Chondrocyte (in vitro differentiated cells): Measurements from ENCODE around the gene TMPRSS3. TPM values are rescaled to one million over a fixed set of nuclear protein-coding genes. Genes with fewer than 3 reads are reported as not detected.

ENCODE experiments used
- DNase-seq: peaks from one replicate; pipeline ENCODE4 v3.0.0; 2021; ENCODE audit warnings: mixed read lengths, low spot score
- H3K27ac Mint-ChIP-seq: one replicate; pipeline ENCODE4 v1.8.0; 2021; ENCODE audit warnings: mild to moderate bottlenecking, moderate library complexity, mixed read lengths; ENCODE audit not compliant: unreplicated experiment
- H3K27me3 Mint-ChIP-seq: 2 replicates; pipeline ENCODE4 v1.8.0; 2021; ENCODE audit warnings: low read depth, mixed read lengths
- H3K36me3 Mint-ChIP-seq: 2 replicates; pipeline ENCODE4 v1.8.0; 2021; ENCODE audit warnings: low read depth, mixed read lengths
- H3K4me1 Mint-ChIP-seq: 2 replicates; pipeline ENCODE4 v1.8.0; 2021; ENCODE audit warnings: low read depth, mild to moderate bottlenecking, mixed read lengths
- H3K4me3 Mint-ChIP-seq: one replicate; pipeline ENCODE4 v1.8.0; 2021; ENCODE audit warnings: mild to moderate bottlenecking, moderate library complexity, mixed read lengths; ENCODE audit not compliant: unreplicated experiment
- H3K9me3 Mint-ChIP-seq: 2 replicates; pipeline ENCODE4 v1.8.0; 2021; ENCODE audit warnings: low read depth, mixed read lengths
- total RNA-seq: library from RNA; stranded (reverse); gene quantifications from 3 replicates; pipeline ENCODE4 v1.2.1, GENCODE V29; 2021
- TF ChIP-seq, protein P1 (sequence below): fragments of 200-600 bp; sonication (generic); IDR thresholded peaks from 2 replicates; pipeline ENCODE4 v1.5.0; 2021; ENCODE audit warnings: antibody characterized with exemption, mild to moderate bottlenecking, moderate library complexity

The TMPRSS3 gene
- total RNA-seq, 1 donor from 2014 or later, result not detected

DNA sequence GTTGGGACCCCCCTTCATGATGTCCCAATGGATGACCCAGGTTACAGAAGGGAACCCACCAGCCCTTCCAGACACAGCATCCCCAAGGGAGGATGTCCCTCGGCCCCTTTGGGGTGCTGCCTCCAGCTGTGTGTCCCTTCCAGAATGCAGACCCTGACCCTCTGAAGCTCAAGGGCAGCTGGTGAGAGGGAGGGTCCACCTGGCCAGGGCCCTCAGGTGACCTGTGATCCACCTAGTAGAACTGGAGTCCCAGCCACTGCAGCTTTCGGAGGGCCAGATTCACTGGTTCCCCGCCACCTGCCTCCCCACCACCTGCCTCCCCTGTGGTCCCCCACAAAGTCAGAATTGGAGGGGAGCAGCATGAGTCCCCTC, 19.9 kb downstream of the TMPRSS3 start:
- peaks cover 22% of the 10 kb centered on the region for H3K27me3 Mint-ChIP-seq
- H3K36me3 Mint-ChIP-seq, result no peaks in the 10 kb centered on the region
- no peak overlapping the region for H3K27ac Mint-ChIP-seq
- DNase-seq, result peak; percentile 60
- H3K4me1 Mint-ChIP-seq, result no peaks in the 10 kb centered on the region
- no peak overlapping the region for H3K4me3 Mint-ChIP-seq
- TF ChIP-seq, protein P1, sequence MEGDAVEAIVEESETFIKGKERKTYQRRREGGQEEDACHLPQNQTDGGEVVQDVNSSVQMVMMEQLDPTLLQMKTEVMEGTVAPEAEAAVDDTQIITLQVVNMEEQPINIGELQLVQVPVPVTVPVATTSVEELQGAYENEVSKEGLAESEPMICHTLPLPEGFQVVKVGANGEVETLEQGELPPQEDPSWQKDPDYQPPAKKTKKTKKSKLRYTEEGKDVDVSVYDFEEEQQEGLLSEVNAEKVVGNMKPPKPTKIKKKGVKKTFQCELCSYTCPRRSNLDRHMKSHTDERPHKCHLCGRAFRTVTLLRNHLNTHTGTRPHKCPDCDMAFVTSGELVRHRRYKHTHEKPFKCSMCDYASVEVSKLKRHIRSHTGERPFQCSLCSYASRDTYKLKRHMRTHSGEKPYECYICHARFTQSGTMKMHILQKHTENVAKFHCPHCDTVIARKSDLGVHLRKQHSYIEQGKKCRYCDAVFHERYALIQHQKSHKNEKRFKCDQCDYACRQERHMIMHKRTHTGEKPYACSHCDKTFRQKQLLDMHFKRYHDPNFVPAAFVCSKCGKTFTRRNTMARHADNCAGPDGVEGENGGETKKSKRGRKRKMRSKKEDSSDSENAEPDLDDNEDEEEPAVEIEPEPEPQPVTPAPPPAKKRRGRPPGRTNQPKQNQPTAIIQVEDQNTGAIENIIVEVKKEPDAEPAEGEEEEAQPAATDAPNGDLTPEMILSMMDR, result no peak
- H3K9me3 Mint-ChIP-seq, result no peaks in the 10 kb centered on the region

DNA sequence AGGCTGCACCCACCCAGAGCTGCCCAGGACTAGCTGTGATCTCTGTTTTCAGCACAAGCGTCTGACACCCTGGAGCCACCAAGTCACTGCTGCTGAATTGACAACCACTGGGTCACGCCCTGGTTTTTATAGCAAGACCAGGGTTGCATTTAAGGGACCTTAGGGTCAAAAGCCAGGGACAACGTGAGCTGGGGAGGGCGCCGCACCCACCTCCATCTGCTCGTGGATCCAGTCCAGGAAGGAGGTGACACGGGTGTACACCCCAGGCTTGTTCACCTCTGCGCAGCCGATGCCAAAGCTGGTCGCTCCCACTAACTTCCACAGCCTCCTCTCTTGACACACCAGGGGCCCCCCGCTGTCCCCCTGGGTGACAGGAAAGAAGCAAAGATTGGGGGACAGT, 20.3 kb downstream of the TMPRSS3 start:
- H3K9me3 Mint-ChIP-seq, result no peaks in the 10 kb centered on the region
- H3K4me1 Mint-ChIP-seq, result no peaks in the 10 kb centered on the region
- H3K36me3 Mint-ChIP-seq, result no peaks in the 10 kb centered on the region
- H3K4me3 Mint-ChIP-seq, result no peak overlapping the region
- H3K27ac Mint-ChIP-seq, result no peak overlapping the region
- DNase-seq, result peak; percentile 79
- TF ChIP-seq, protein P1, result no peak
- H3K27me3 Mint-ChIP-seq, result peaks cover 26% of the 10 kb centered on the region

DNA sequence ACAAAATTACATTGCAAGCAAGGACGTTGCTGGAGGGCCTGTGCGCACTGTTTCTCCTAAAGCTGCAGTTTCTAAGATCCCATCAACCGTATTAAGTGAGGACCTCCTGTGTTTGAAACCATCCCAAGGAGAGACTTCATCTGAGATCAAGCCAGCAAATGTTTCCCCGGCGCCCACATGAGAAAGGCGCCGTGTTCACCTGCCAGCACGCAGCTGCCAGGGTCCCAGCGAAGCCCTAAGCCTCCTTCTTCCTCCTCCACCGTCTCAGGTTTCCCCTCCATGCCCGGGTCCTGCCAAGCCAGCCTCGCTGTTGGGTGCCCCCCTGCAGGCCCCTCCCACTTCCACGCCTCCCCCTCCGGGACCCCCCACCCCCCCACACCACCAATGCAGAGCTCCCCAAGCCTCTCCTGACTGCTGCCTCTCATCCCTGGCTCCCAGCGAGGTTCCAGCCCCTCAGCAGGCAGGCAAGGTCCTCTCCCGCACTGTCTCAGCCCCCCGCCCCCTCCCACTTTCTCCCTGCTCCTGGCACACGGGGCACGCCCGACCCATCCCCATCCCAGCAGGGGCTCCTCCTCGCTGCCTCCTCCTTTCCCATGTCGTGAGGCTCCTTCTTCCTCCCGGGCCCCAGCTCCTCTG, 20.9 kb downstream of the TMPRSS3 start:
- H3K9me3 Mint-ChIP-seq, result no peaks in the 10 kb centered on the region
- peaks cover 24% of the 10 kb centered on the region for H3K27me3 Mint-ChIP-seq
- no peak overlapping the region for H3K4me3 Mint-ChIP-seq
- peak; percentile 48 for DNase-seq
- no peak overlapping the region for H3K27ac Mint-ChIP-seq
- H3K4me1 Mint-ChIP-seq, result no peaks in the 10 kb centered on the region
- H3K36me3 Mint-ChIP-seq, result no peaks in the 10 kb centered on the region
- TF ChIP-seq, protein P1, result no peak

DNA sequence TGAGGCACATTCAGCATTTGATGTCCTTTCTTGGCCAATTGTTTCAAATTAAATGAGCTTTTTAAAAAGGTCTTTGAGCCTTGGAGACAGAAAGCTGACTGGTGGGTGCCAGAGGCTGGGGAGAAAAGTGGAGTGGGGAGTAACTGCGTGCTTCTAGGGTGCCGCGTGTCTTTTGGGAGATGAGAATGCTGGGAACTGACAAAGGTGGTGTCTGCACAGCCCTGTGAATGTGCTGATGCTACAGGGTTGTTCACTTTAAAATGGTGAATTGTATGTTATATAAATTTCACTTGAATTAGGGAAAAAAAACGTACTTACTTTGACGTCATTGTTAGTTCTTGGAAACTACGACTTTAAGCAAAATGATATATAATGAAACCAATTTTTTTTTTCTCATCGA, 21.4 kb downstream of the TMPRSS3 start:
- Mint-ChIP-seq H3K4me1 (no peaks in the 10 kb centered on the region), H3K36me3 (no peaks in the 10 kb centered on the region), H3K4me3 (no peak overlapping the region), H3K27ac (no peak overlapping the region), H3K9me3 (no peaks in the 10 kb centered on the region), H3K27me3 (peaks cover 24% of the 10 kb centered on the region)
- no peak for DNase-seq
- TF ChIP-seq, protein P1, result no peak

DNA sequence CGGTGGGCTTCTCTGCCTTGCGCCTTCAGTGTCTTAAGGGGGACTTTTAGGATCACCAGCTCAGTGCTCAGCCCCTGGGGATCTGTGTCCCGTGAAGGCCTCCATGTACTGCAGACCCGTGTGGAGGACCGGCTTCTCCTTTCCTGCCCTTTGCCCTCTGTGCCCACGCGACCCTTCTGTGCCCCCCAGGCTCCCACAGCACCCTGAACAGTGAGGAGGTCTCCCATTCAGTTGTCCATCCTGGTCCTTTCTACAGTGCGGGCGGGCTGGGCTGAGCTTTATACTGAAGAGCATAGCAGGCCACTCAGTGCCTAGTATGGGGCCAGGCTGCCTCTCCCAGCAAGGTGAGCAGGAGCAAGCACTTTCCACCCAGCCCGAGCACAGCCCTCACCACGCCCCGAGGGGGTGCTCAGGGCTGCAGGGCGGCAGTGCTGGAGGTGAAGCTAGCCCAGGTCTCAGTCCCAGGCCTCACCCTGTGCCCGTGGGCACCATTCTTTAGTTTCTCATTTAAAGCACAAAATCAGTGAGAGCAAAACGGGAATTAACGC, 21.9 kb downstream of the TMPRSS3 start:
- H3K27me3 Mint-ChIP-seq, result peaks cover 24% of the 10 kb centered on the region
- no peaks in the 10 kb centered on the region for H3K36me3 Mint-ChIP-seq
- no peak overlapping the region for H3K4me3 Mint-ChIP-seq
- TF ChIP-seq, protein P1, result no peak
- no peak overlapping the region for H3K27ac Mint-ChIP-seq
- peak; percentile 74 for DNase-seq
- no peaks in the 10 kb centered on the region for H3K4me1 Mint-ChIP-seq
- H3K9me3 Mint-ChIP-seq, result no peaks in the 10 kb centered on the region
